ENCODE measurements around the gene ELF1.

DNA sequence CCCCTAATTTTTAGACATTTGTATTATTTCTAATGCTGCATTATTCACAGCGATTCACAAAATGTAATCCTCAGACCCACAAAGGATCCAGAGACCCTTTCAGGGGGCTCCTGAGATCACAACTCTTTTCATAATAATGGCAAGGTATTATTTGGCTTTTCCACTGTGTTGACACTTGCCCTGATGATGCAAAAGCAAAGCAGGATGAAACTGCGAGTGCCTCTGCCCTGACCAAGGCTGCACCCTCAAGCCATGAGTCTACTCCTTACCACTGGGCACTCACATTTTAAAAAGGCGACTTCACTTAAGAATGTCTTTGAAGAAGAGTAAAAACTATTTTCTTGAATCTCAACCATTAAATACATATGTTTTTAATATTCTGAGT, 11.4 kb downstream of the ELF1 start:
- TF ChIP-seq POLR2A (IDR thresholded peaks at IDR 0.05), result no peak
- TF ChIP-seq, protein P1, sequence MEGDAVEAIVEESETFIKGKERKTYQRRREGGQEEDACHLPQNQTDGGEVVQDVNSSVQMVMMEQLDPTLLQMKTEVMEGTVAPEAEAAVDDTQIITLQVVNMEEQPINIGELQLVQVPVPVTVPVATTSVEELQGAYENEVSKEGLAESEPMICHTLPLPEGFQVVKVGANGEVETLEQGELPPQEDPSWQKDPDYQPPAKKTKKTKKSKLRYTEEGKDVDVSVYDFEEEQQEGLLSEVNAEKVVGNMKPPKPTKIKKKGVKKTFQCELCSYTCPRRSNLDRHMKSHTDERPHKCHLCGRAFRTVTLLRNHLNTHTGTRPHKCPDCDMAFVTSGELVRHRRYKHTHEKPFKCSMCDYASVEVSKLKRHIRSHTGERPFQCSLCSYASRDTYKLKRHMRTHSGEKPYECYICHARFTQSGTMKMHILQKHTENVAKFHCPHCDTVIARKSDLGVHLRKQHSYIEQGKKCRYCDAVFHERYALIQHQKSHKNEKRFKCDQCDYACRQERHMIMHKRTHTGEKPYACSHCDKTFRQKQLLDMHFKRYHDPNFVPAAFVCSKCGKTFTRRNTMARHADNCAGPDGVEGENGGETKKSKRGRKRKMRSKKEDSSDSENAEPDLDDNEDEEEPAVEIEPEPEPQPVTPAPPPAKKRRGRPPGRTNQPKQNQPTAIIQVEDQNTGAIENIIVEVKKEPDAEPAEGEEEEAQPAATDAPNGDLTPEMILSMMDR (IDR thresholded peaks at IDR 0.05), result no peak
